Measurements from ENCODE around the gene DNAH3.
"Not testable (repeated sequence)": the region's sequence is repeated elsewhere in the genome, so short reads cannot be mapped to it uniquely, and the experiment has no call there.

The DNAH3 gene

GRCh38 chr16:21150375-21151001 lies at the start of gene DNAH3:
DNAH3 (minus strand) TSS chr16:21150846; CDS start chr16:21150319, 527 bp downstream.
- no peak for DNase-seq

- DNase-seq: no peak
Observed at GRCh38 chr16:21199607-21200218, 49.1 kb upstream of the DNAH3 start.

DNA sequence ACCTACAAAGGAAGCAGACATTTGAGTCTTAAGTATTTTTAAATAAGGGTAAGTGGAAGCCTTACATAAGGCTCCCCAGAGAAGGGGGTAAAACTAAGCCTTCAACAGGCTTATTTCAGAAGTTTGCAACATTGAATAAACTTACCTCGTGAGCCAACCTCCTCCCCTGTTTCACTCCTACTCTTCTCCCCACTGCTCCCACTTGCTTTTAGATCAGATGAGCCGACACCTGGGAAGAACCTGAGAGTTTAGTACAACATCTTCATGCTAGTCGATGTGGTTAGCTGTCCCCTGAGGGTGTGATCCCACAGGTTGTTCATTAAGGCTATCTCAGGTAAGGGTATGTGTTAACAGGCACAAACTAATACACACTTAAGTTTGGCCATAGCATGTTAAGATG lies 47.0 kb upstream of the DNAH3 start:
- DNase-seq: no peak

- no peak for DNase-seq
Observed at GRCh38 chr16:21197112-21197511, 46.5 kb upstream of the DNAH3 start.

GRCh38 chr16:21195330-21195729 lies 44.7 kb upstream of the DNAH3 start:
- DNase-seq: not testable (repeated sequence)

DNA sequence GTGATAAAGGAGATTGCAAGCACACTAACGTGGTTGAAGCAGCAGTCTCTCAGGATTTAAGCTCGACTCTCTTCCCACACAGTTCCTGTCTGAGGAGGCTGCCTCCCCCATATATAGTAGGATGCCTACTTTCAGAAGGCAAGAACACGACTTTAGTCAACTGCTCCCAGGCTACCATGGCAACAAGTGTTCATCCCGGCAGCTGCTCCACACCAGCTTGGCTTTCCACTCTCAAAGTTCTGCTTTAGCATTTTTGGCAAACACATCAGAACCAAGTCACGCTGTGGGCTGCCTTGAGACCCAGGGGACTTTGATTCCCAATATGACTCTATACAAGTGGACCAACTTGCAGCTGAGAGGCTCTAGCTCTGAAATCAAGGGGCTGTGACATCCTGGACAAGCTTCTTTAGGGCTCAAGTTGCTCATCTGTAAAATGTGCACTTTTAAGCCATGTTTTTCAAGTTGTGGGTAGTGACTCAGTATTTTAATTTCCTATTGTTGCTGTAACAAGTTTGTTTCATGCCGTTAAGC lies 44.2 kb upstream of the DNAH3 start:
- no peak for DNase-seq

DNA sequence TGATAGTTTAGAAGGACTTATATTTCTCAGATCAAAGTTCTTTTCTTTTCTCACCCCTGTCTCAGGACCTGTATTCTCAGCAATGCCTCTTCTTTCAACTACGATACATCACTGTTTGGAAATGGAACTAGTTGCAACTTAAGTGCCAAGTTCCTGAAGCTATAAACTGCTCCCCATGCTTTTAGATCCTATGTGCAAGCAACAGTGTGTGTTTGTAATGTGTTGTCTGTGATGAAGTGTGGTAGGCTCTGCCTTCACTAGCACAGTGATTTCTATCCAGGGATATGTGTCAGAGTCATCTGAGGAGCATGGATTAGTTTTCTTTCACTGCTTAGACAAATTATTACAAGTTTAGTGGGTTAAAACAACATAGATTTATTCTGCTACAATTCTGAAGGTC lies 42.3 kb upstream of the DNAH3 start:
- DNase-seq: no peak

DNA sequence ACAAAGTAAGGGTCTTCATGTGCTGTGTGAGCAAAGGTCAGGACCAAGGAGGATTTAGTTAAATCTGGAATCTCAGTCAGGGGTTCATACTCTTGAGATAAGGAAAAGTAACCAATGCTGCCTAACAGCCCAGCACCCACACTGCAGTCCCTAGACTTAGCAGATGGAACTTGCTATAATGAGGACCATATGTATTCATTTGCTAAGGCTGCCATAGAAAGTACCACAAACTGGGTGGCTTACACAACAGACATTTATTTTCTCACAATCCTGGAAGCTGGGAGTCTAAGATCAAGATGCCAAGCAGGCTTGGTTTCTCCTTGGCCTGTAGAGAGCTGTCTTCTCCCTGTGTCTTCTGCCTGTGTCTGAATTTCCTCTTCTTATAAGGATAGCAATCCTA lies 40.0 kb upstream of the DNAH3 start:
- DNase-seq: no peak

DNA sequence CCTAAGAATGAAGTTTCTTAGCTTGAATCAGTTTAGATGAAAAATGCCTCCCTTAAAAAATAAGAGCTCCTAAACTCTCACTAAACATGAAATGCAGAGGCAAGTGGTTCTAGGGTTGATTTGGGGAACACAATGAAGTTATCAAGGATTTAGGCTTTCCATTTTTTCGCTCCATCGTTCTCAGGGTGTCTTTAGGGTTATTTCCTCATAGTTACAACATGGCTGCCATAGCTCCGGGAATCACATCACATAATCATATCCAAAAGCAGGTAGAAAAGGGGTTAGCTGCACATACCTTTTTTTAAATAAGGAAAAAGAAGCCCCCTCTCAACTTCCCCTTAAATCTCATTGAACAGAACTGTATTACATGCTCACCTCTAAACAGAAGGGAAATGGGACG lies 39.4 kb upstream of the DNAH3 start:
- no peak for DNase-seq

GRCh38 chr16:21189311-21189710 lies 38.7 kb upstream of the DNAH3 start:
- DNase-seq: no peak

DNA sequence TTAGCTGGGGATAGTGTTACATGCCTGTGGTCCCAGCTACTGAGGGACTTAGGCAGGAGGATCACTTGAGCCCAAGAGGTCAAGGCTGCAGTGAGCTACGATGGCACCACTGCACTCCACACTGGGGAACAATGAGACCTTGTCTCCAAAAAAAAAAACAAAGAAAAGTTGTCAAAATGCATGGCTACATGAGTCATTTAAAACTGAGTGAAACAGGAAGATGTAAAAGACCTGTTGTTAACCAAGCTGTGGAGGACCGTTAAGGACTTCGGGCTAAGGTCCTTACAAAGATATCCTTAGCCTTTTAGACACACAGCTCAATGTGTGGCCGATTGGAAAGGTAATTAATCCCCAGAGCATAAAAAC lies 35.7 kb upstream of the DNAH3 start:
- no peak for DNase-seq

GRCh38 chr16:21185659-21186325 lies 35.1 kb upstream of the DNAH3 start:
- no peak for DNase-seq

GRCh38 chr16:21184834-21185233 lies 34.2 kb upstream of the DNAH3 start:
- DNase-seq: peak; percentile 53

DNA sequence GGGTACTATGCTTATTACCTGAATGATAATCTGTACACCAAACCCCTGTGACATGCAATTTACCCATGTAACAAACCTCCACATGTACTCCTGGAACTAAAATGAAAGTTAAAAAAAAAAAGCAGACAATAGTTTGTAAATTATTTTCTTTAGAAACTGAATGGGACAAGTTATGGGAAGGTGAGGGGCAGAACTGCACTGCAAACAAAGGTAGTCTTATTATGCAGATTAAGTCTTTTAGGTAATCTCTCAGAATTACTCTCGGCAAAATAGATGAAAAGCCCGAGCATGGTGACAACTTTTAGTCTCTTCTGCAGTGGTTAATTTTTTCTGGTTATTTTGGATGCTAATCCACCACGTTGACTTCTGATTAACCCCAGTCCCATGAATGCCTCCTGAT lies 33.3 kb upstream of the DNAH3 start:
- DNase-seq: no peak

DNA sequence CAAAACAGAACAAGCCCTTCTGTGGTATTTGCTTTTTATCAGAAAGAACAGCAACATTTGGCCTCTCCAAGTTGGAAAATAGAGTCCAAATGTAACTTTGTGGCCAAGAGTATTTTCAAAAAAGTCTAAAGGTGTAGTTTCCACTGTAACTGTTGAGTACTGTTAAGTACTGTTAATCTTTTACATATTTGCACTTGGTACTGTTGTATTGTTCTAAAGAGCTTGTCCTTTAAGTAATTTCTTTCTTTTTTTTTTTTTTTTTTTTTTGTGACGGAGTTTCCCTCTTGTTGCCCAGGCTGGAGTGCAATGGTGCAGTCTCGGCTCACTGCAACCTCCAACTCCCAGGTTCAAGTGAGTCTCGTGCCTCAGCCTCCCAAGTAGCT lies 29.3 kb upstream of the DNAH3 start:
- no peak for DNase-seq

GRCh38 chr16:21179126-21179982 lies 28.7 kb upstream of the DNAH3 start:
- DNase-seq: no peak

DNA sequence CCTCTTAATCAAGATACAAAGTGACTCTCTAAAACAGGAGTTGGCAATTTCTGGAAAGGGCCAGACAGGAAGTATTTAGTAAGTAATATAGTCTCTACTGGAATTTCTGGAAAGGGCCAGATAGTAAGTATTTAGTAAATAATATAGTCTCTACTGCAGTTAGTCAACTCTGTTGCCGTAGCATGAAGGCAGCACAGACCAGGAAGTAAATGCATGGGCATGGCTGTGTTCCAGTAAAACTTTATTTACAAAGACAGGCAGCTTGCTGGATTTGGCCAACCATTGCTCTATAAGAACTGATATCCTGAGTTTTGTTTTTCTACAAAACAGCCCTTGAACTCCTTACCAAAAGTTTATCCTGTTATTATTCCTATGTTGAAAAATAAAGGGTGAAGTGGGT lies 24.8 kb upstream of the DNAH3 start:
- DNase-seq: no peak

GRCh38 chr16:21172650-21173049 lies 22.0 kb upstream of the DNAH3 start:
- no peak for DNase-seq

DNA sequence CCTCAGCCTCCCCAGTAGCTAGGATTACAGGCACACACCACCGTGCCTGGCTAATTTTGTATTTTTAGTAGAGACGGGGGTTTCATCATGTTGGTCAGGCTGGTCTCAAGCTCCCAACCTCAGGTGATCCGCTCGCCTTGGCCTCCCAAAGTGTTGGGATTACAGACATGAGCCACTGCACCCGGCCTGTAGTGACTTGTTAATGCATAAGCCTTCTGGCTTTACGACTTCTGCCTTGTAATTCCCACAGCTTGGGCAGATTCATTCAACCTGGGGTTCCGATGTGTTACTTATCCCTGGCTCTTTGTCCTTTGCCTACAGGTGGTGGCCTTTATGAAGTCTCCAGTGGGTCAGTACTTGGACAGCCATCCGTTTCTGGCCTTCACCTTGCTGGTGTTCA lies 19.5 kb upstream of the DNAH3 start:
- not testable (repeated sequence) for DNase-seq

- DNase-seq: no peak
Observed at GRCh38 chr16:21169249-21169981, 18.8 kb upstream of the DNAH3 start.

DNA sequence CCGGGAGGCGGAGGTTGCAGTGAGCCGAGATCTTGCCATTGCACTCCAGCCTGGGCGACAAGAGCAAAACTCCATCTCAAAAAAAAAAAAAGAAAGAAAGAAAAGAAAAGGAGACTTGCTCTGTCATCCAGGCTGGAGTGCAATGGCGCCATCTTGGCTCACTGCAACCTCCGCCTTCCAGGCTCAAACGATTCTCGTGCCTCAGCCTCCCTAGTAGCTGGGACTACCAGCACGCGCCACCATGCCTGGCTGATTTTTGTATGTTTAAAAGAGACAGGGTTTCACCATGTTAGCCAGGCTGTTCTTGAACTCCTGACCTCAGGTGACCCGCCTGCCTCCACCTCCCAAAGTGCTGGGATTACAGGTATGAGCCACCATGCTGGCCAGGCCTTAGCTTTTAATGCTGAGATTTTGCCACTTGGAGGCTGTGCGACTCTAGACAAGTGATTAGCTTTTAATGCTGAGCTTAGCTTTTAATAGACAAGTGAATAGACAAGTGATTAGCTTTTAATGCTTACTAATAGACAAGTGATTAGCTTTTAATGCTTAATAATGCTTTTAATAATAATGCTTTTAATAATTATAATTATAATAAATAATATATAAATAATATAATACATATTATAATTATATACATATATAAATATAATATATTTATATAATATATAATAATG lies 17.4 kb upstream of the DNAH3 start:
- no peak for DNase-seq

DNA sequence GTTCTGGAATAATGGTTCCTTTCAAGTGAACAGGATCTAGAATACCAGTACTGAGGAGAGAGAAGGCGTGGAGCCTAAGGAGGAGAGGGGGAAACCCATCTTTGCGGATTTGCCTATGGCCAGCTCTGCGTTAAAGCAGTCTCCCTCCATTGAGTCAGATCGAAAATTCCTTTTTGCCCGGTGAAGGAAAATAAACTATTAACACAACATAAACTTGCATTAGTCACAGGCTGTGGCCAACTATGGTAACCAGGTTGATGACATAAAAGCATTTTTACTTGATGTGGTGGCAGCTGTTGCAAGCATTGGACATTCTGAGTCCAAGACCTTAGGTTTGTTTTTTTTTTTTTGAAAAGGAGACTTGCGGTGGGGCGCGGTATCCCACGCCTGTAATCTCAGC lies 16.7 kb upstream of the DNAH3 start:
- no peak for DNase-seq
